Right atrium auricular region (tissue), 2 donors: ENCODE results near the gene DMRTC1B. TPM values are rescaled to one million over a fixed set of nuclear protein-coding genes. Genes with fewer than 3 reads are reported as not detected.
"Not testable (repeated sequence)": the region's sequence is repeated elsewhere in the genome, so short reads cannot be mapped to it uniquely, and the experiment has no call there.

Experiments used
- DNase-seq: peaks from one replicate; pipeline ENCODE4 v3.0.0-alpha.2; 2019; ENCODE audit warnings: low spot score
- H3K27ac ChIP-seq, 2 donors: fragments of 200-600 bp; sonication (generic); 1 replicate in 1 of 2; 2 replicates in 1 of 2; pipeline ENCODE4 v1.5.1; 2016 to 2019
- H3K27me3 ChIP-seq, 2 donors: fragments of 200-600 bp; sonication (generic); one replicate each; pipeline versions ENCODE4 v1.5.1 to v1.6.0; 2017 to 2019
- H3K36me3 ChIP-seq: fragments of 200-600 bp; sonication (generic); one replicate; pipeline ENCODE4 v1.5.1; 2016
- H3K4me1 ChIP-seq, 2 donors: fragments of 200-600 bp; sonication (generic); one replicate each; pipeline versions ENCODE4 v1.5.1 to v1.6.0; 2017 to 2019
- H3K4me3 ChIP-seq, 2 donors: fragments of 200-600 bp; sonication (generic); 1 replicate in 1 of 2; 2 replicates in 1 of 2; pipeline ENCODE4 v1.5.1; 2017 to 2019; ENCODE audit warnings: mild to moderate bottlenecking in 1 of 2, moderate library complexity in 1 of 2
- H3K9me3 ChIP-seq, 2 donors: fragments of 200-600 bp; sonication (generic); one replicate each; pipeline ENCODE4 v1.5.1; 2019
- total RNA-seq, 2 donors: library from RNA; depleted of rRNA; stranded (reverse); fragments of >200 nt; gene quantifications; one replicate each; pipeline ENCODE4 v1.1.0, GENCODE V29; 2016

DMRTC1B gene
- total RNA-seq, 2 donors from 2014 or later: not detected

GRCh38 chrX:72790390-72790789 is 13.7 kb downstream of the DMRTC1B start:
- not testable (repeated sequence) for DNase-seq, H3K4me1 ChIP-seq

GRCh38 chrX:72808110-72808509 is 31.4 kb downstream of the DMRTC1B start, which contains the start of gene FAM236D:
TSS of gene FAM236D (minus strand) at chrX:72808210. CDS start at chrX:72808110, 100 bp downstream.
- H3K4me3 ChIP-seq, H3K27me3 ChIP-seq, H3K4me1 ChIP-seq, H3K9me3 ChIP-seq, H3K36me3 ChIP-seq, H3K27ac ChIP-seq, DNase-seq: not testable (repeated sequence)

More at GRCh38 chrX:72790390-72790789, 13.7 kb downstream of the DMRTC1B start:
- not testable (repeated sequence) for H3K4me3 ChIP-seq, H3K36me3 ChIP-seq, H3K27me3 ChIP-seq, H3K9me3 ChIP-seq, H3K27ac ChIP-seq

- H3K9me3 ChIP-seq: not testable (repeated sequence)
Measured at GRCh38 chrX:72830701-72831100, 54.0 kb downstream of the DMRTC1B start.

DNA sequence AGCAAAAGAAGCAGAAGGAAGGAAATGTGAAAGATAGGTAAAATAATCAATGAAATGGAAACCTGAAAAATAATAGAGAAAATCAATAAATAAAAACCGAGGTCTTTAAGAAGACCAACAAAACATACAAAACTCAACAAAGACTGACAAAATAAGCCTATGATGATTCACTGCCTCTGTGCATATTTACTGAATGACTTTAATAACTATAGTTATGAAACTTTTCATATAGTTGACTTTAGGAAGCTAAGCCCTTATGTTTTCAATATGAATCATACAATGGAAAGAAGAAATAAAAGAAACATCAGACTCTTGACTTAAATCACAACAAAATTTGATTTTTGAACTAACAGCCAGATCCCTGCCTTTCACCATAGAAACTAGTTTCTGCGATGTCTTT is 60.8 kb downstream of the DMRTC1B start:
- not testable (repeated sequence) for H3K27ac ChIP-seq, H3K9me3 ChIP-seq, H3K27me3 ChIP-seq, H3K4me1 ChIP-seq, DNase-seq, H3K36me3 ChIP-seq, H3K4me3 ChIP-seq

More at GRCh38 chrX:72830701-72831100, 54.0 kb downstream of the DMRTC1B start:
- not testable (repeated sequence) for H3K4me1 ChIP-seq, H3K27ac ChIP-seq, H3K36me3 ChIP-seq, H3K27me3 ChIP-seq, DNase-seq, H3K4me3 ChIP-seq

- H3K9me3 ChIP-seq, H3K36me3 ChIP-seq, H3K27ac ChIP-seq, H3K27me3 ChIP-seq, DNase-seq, H3K4me1 ChIP-seq, H3K4me3 ChIP-seq: not testable (repeated sequence)
Measured at GRCh38 chrX:72882898-72883297, 106.2 kb downstream of the DMRTC1B start.

- not testable (repeated sequence) for DNase-seq, H3K4me3 ChIP-seq
Measured at GRCh38 chrX:72889740-72890139, 113.0 kb downstream of the DMRTC1B start.

More at GRCh38 chrX:72889740-72890139, 113.0 kb downstream of the DMRTC1B start:
- H3K4me1 ChIP-seq, H3K27me3 ChIP-seq, H3K9me3 ChIP-seq, H3K36me3 ChIP-seq, H3K27ac ChIP-seq: not testable (repeated sequence)

Other genes starting within 250 kb of the DMRTC1B start
- 10 to 100 TPM; 12.0 to 13.0 TPM for gene HDAC8, start 204.0 kb upstream of the DMRTC1B start, total RNA-seq
- 1 to 10 TPM; 5.9 to 9.3 TPM for gene PHKA1, start 62.6 kb upstream of the DMRTC1B start, total RNA-seq
- not detected for gene FAM236B, start 5.8 kb downstream of the DMRTC1B start, total RNA-seq
- not detected for gene FAM236D, start 31.3 kb downstream of the DMRTC1B start, total RNA-seq
- gene FAM236C, start 135.7 kb downstream of the DMRTC1B start, total RNA-seq: not detected
- not detected for gene FAM236A, start 161.3 kb downstream of the DMRTC1B start, total RNA-seq
- not detected for gene DMRTC1, start 166.9 kb downstream of the DMRTC1B start, total RNA-seq
- gene PABPC1L2B, start 226.0 kb downstream of the DMRTC1B start, total RNA-seq: not detected